Renal cortical epithelial cell (primary cell): Measurements from ENCODE around the gene S100G. TPM values are rescaled to one million over a fixed set of nuclear protein-coding genes. Genes with fewer than 3 reads are reported as not detected.
A peak's percentile ranks its signal among the peaks of the same experiment; 100 is the strongest.

Source experiments
- DNase-seq: peaks from one replicate; pipeline ENCODE4 v3.0.0-alpha.2; 2011; ENCODE audit warnings: low read depth
- total RNA-seq: library from RNA; depleted of rRNA; stranded (reverse); fragments of >200 nt; gene quantifications from 2 replicates; pipeline ENCODE4 v1.2.3, GENCODE V29; 2014

Gene S100G
- total RNA-seq, 1 donor from 2014 or later: not detected

GRCh38 chrX:16646366-16647138 lies 3.4 kb upstream of the S100G start:
- no peak for DNase-seq

DNA sequence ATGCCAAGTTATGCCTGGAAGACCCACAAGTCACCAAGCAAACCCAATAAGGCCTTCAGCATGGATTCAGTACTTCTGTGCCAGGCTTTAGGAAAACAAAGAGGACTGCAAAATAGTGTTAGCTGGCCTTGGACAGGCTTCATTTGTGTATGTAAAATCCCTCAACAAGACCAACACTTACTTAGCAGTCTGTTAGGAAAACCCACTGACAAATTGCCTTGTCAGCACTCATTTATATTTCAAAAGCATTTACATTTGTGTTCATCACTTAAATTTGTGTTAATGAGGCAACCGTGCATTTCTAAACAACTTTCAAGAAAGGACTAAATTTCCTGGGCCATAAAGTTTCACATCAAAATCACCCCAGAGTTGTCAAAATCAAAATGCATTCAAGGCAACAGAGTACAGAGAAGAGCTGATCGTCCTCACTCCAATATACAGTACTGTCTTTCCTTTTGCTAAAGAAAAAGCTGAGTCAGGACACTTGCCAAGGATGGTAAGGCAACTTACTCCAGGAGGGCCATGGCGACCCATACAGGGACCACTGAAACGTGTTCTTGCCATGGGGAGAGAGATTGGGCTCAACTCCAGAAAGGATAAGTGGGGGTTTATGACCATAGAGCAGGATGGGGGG lies 1.6 kb downstream of the S100G start:
- no peak for DNase-seq

- DNase-seq: no peak
These were observed 3.5 kb downstream of the S100G start for GRCh38 chrX:16653424-16653823.

GRCh38 chrX:16654093-16654492 lies 4.1 kb downstream of the S100G start:
- no peak for DNase-seq

DNA sequence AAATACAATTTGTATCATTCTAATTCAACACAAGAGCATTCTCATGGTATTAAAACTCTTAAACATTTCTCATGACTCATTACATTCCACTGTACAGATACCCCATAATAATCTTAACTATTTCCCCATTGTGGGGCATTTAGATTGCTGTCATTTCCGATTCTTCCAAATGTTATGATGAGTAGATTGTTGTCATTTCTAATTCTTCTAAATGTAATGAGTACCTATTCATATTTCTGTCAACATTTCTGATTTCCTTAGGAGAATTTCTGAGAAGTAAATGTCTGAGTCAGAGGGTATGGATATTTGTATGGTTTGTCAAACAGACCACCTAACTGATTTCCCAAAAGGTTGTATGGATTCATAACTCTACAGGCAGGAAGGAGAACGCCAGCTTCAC lies 8.3 kb downstream of the S100G start:
- peak; percentile 1 for DNase-seq

- no peak for DNase-seq
These were observed 9.4 kb downstream of the S100G start for GRCh38 chrX:16659321-16659720.

GRCh38 chrX:16661495-16661894 lies 11.5 kb downstream of the S100G start:
- no peak for DNase-seq

DNA sequence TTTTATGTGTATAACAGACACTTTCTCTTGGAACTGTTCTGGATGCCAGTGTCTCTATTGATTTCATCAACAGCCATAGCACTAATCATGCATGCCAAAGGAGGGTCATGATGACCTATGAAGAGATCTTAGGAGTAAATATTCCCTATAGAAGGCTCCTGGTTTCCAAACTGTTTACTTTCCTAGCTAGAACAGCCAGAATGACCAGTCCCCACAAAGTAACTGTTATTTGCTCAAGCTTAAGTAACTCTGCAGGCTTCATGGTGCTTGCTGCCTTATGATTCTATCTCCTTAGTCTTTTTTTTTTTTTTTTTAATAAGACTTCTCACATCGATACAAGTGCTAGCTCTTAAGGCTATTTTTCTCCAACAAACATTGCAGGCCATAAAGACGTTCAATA lies 12.4 kb downstream of the S100G start:
- DNase-seq: no peak

GRCh38 chrX:16664074-16664473 lies 14.1 kb downstream of the S100G start:
- peak; percentile 1 for DNase-seq

DNA sequence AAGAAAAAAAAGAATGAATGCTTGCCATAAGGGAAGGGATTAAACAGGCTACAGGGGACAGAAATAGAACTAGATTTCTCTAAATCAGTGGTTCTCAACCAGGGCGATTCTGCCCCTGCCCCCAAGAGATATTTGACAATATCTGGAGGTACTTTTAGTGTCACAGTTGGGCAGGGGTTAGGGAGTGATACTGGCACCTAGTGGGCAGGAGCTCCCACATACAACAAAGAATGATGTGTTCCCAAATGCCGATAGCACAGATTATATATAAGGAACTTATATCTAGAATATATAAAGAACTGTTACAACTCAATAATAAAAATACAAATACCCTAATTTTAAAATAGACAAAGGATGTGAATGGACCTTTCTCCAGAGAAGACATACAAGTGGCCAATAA lies 14.7 kb downstream of the S100G start:
- DNase-seq: no peak

DNA sequence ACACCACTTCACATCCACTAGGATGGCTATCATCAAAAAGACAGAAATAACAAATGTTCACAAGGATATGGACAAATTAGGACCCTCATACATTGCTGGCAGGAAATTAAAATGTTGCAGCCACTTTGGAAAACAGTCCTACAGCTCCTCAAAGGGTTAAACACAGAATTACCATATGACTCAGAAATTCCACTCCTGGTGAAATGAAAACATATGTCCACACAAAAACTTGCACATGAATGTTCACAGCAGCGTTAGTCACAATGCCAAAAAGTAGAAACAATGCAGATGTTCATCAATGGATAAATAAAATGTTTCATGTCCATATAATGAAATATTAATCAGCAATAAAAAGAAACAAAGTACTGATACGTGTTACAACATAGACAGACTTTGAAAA lies 15.1 kb downstream of the S100G start:
- DNase-seq: peak; percentile 2

GRCh38 chrX:16666541-16666940 lies 16.6 kb downstream of the S100G start:
- no peak for DNase-seq

DNA sequence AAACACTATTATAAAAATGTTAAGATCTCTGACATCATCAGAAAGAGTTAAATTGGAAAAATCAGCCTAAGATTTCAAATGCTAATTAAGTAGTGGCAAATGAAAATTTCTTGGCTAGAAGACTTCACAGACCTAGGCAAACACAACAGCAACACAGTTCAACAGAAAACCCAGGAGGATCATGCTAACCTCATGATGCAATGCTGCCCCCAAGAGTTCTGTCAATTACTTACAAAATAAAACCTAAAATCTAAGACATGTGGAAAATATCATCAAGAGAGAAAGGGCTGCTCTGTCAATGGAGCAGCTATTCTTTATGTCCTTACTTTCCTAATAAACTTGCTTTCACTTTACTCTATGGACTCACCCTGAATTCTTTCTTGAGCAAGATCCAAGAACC lies 21.0 kb downstream of the S100G start:
- peak; percentile 52 for DNase-seq

DNA sequence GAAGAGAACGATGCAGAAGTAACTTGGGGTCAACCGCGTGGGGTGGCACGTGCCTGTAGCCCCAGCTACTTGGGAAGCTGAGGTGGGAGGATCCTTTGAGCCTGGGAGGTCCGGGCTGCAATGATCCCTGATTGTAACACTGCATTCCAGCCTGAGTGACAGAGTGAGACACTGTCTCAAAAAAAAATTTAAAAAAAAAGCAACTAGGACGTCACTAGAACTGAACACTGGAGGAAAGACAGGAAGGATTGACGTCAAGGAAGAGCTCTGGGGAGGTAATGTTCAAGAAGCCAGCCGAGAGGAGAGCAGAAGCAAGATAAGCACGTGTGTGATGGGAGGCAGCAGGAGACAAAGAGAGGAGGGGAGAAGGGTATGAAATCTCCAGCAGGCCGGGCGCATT lies 28.7 kb downstream of the S100G start:
- DNase-seq: no peak

DNA sequence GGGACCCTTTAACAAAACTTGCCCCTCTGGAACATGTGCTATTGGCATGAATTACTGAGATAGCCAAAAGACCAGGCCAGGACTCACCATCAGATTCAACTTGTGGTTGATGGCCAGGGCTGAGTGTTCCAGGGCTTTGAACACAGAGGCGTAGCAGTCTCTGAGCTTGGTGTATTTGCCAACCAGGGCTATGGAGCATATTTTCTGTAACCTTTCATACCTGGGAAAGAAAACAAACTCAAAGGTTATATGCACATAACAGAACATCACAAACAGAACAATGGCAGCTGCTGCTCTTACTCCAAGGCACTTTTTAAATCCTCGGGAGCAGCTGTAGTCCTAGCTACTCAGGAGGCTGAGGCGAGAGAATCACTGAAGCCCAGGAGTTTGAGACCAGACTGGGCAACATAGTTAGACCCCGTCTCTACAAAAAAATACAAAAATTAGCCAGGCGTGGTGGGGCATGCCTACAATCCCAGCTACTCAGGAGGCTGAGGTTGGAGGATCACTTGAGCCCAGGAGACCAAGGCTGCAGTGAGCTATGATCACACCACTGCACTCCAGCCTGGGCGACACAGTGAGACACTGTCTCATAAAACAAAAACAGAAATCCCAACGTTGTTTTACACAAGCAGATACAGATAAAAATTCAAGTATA lies 33.2 kb downstream of the S100G start:
- no peak for DNase-seq

DNA sequence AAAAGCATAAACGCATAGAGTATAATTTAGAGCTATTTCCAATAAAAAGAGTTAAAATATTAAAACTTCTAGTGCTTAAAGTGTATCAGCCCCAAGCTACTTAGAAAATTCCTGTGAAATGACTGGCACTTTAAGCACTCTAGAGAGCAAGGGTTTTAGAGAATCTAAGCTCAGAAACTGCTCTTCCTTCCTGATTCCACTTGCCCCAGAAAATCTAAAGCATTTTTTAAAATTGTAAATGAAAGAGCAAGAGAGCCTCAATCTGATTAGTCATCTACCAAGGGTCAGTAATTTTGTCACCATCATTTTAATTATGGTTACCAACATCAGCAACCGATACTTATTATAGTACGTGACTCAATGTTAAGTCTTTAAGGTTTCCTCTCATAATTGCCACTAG lies 37.6 kb downstream of the S100G start:
- DNase-seq: peak; percentile 20

DNA sequence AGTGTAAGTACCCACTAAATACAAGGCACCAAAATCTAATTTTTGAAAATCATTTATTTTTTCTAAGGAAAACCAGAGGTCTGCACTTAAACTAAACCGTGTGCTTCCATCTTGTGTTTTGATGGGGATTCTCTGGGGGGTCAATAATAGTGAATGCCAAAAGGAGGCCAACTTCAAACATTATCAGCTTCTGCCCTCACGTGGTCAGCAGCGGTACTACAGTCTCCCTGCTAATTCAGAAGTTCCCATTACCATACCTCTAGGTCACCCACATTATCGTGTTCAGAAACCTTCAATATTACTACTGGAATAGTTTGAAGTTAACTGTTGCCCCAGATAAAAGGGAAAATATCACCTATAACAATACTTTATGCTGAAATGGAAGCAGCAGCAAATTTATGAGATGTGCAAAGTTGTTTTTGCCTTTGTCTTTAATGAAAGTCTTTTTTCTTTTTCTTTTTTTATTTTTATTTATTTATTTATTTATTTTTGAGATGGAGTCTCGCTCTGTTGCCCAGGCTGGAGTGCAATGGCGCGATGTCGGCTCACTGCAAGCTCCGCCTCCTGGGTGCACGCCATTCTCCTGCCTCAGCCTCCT lies 45.2 kb downstream of the S100G start:
- peak; percentile 33 for DNase-seq

- no peak for DNase-seq
These were observed 47.0 kb downstream of the S100G start for GRCh38 chrX:16696956-16697355.

DNA sequence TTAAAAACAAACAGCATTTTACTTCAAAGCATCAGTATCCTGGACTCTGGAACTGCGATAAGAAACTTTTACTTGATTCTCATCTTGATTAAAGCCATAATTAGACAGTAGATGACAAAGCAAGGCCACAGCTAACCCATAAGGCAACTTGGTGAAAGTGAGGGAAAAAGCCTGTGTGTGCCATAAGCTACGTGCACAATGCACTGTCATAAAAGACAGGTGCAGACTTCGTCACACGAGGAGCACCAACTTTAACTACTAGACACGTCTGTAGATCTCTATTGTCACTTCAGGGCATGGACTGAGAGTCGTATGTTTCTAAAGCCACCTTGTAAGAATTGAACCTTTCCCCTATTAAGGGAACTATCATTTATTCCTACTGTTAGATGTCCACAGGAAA lies 49.4 kb downstream of the S100G start:
- no peak for DNase-seq

DNA sequence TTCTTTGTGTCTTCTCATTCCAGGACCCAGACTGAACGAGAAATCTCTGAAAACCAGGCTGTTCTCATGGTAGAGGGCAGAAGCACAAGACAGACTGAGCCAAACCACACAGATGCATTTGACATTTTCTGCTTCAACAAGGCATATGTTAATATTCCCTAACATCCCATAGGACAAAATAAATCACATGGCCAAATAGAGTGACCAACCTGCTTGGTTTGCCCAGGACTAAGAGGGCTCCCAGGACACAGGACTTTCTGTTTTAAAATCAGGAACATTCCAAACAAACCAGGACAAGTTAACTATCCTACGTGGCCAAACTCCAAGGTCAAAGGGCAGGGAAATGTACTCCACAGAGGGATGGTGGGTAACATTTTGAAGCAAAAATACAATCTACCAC lies 50.8 kb downstream of the S100G start:
- no peak for DNase-seq

GRCh38 chrX:16702700-16703599 lies 53.0 kb downstream of the S100G start:
- no peak for DNase-seq
